Colonic mucosa (tissue), 4 donors: ENCODE data around the gene MRPS10. TPM values are rescaled to one million over a fixed set of nuclear protein-coding genes. Genes with fewer than 3 reads are reported as not detected.
A peak's percentile ranks its signal among the peaks of the same experiment; 100 is the strongest.

Source experiments
- DNase-seq: peaks from one replicate; pipeline ENCODE4 v3.0.0-alpha.2; 2020
- H3K27ac ChIP-seq: fragments of 200-600 bp; one replicate; pipeline ENCODE4 v1.8.0; 2021
- H3K27me3 ChIP-seq: fragments of 200-600 bp; one replicate; pipeline ENCODE4 v1.8.0; 2021
- H3K36me3 ChIP-seq: fragments of 200-600 bp; one replicate; pipeline ENCODE4 v1.8.0; 2021
- H3K4me1 ChIP-seq: fragments of 200-600 bp; one replicate; pipeline ENCODE4 v1.8.0; 2021; ENCODE audit warnings: mild to moderate bottlenecking
- H3K4me3 ChIP-seq: fragments of 200-600 bp; one replicate; pipeline ENCODE4 v1.8.0; 2021
- H3K9ac ChIP-seq, 2 donors: one replicate each; pipeline ENCODE4 v1.7.0; 2013; ENCODE audit warnings: control low read depth in 2 of 2, low read depth in 2 of 2, low read length in 2 of 2
- H3K9me3 ChIP-seq: fragments of 200-600 bp; one replicate; pipeline ENCODE4 v1.8.0; 2021
- CTCF ChIP-seq: fragments of 200-600 bp; IDR thresholded peaks from one replicate; pipeline ENCODE4 v1.8.0; 2022; ENCODE audit warnings: antibody characterized with exemption, mild to moderate bottlenecking
- intact Hi-C: fragments of 100-400 bp; cut with DNase I; formaldehyde crosslinking; loops from one replicate; pipeline ENCODE4 v1.14.1; 2022
- total RNA-seq, 2 donors: library from RNA; stranded (reverse); fragmentation: NEBNext Ultra II Directional in 1 of 2; extraction: Animal tissue kit (Norgen Biotek cat#: 25700) in 1 of 2; gene quantifications; one replicate each; pipeline ENCODE4 v1.2.1, GENCODE V29; 2021
- donor health status: healthy.
- donor health status: DM: no; HTN: no; CAD: no.
- donor health status: DM: no; HTN: no; CAD: no.

MRPS10 gene
- total RNA-seq, 2 donors from 2014 or later, result 32.5 to 33.0 TPM

- peak; percentile 10 for TF ChIP-seq CTCF
- H3K9ac ChIP-seq, result no peak overlapping the region
Observed at GRCh38 chr6:42230345-42231321, 13.0 kb upstream of the MRPS10 start.

GRCh38 chr6:42229506-42230119 is 12.0 kb upstream of the MRPS10 start:
- Histone ChIP-seq H3K4me3 (no peak overlapping the region), H3K4me1 (no peaks in the 10 kb centered on the region), H3K36me3 (no peaks in the 10 kb centered on the region), H3K27ac (no peak overlapping the region), H3K9ac (no peak overlapping the region), H3K9me3 (no peaks in the 10 kb centered on the region), H3K27me3 (no peaks in the 10 kb centered on the region)
- intact Hi-C loops, result no loop called here
- DNase-seq, result no peak
- TF ChIP-seq CTCF, result no peak

More at GRCh38 chr6:42230345-42231321, 13.0 kb upstream of the MRPS10 start:
- no peak overlapping the region for H3K27ac ChIP-seq
- no peaks in the 10 kb centered on the region for H3K9me3 ChIP-seq
- H3K4me1 ChIP-seq, result no peaks in the 10 kb centered on the region
- H3K27me3 ChIP-seq, result no peaks in the 10 kb centered on the region
- intact Hi-C loops, result no loop called here
- no peak for DNase-seq
- no peak overlapping the region for H3K4me3 ChIP-seq
- no peaks in the 10 kb centered on the region for H3K36me3 ChIP-seq

- Histone ChIP-seq H3K9me3 (no peaks in the 10 kb centered on the region), H3K9ac (no peak overlapping the region)
- DNase-seq, result no peak
Observed at GRCh38 chr6:42228305-42228704, 10.6 kb upstream of the MRPS10 start.

GRCh38 chr6:42227173-42227850 is 9.7 kb upstream of the MRPS10 start:
- peak overlapping the region; percentile 76 for H3K27ac ChIP-seq
- peak overlapping the region in 1 of 2 donors; percentile 73 for H3K9ac ChIP-seq
- H3K4me3 ChIP-seq, result no peak overlapping the region
- intact Hi-C loops, result no loop called here
- TF ChIP-seq CTCF, result no peak
- H3K27me3 ChIP-seq, result no peaks in the 10 kb centered on the region
- no peaks in the 10 kb centered on the region for H3K36me3 ChIP-seq
- no peak for DNase-seq
- H3K9me3 ChIP-seq, result no peaks in the 10 kb centered on the region
- no peaks in the 10 kb centered on the region for H3K4me1 ChIP-seq

More at GRCh38 chr6:42228305-42228704, 10.6 kb upstream of the MRPS10 start:
- Histone ChIP-seq H3K36me3 (no peaks in the 10 kb centered on the region), H3K4me1 (no peaks in the 10 kb centered on the region), H3K27ac (peak overlapping the region; percentile 76), H3K4me3 (no peak overlapping the region), H3K27me3 (no peaks in the 10 kb centered on the region)
- TF ChIP-seq CTCF, result no peak
- intact Hi-C loops, result no loop called here

- TF ChIP-seq CTCF, result no peak
- Histone ChIP-seq H3K4me3 (no peak overlapping the region), H3K27ac (peak overlapping the region; percentile 76), H3K9me3 (no peaks in the 10 kb centered on the region), H3K9ac (peak overlapping the region in 1 of 2 donors; percentile 73), H3K27me3 (no peaks in the 10 kb centered on the region), H3K4me1 (no peaks in the 10 kb centered on the region), H3K36me3 (no peaks in the 10 kb centered on the region)
- intact Hi-C loops, result no loop called here
- DNase-seq, result peak; percentile 84
Observed at GRCh38 chr6:42226645-42227143, 9.0 kb upstream of the MRPS10 start.
